ENCODE measurements around the gene CCDC51. TPM values are rescaled to one million over a fixed set of nuclear protein-coding genes. Genes with fewer than 3 reads are reported as not detected.

Gene CCDC51
- polyA plus RNA-seq, 1 donor (not counting 4 experiments of a cell fraction or from before 2014, with no cell fraction given), result 27.9 TPM

DNA sequence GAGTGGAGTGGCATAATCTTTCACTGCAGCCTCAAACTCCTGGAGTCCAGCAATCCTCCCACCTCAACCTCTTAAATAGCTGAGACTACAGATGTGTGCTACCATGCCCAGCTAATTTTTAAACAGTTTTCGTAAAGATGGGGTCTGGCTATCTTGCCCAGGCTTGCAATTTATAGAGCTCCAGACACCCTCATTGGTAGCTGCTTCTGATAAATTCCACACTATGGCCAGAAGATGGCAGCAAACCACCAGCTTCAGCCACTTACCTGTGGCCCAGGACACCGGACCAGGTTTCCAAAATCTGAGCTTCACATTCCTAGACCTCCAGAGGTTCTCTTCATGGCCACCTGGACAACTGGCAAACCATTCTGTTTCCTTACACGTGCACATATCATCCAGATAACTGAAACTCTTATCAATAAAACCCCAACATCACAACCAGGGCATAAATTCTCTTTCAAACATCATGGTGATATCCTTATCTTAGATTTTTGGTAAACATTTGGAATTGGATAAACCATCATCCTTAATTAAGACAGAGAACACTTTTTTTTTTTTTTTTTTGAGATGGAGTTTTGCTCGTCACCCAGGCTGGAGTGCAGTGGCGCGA, 39.0 kb downstream of the CCDC51 start:
- H3K4me1 ChIP-seq (ENCODE audit: control insufficient read depth, extremely low read depth, insufficient read depth, low read length), result peaks cover 23% of the 10 kb centered on the region
- no peaks in the 10 kb centered on the region for H3K27me3 ChIP-seq (ENCODE audit: control insufficient read depth, extremely low read depth, insufficient read depth, low read length)
- H4K20me1 ChIP-seq (ENCODE audit: control insufficient read depth, extremely low read depth, insufficient read depth, low read length), result no peaks in the 10 kb centered on the region
- FAIRE-seq (peak; percentile 97), DNase-seq (ENCODE audit: low read depth, low spot score) (peak; percentile 65)
- H3K4me3 ChIP-seq (ENCODE audit: control insufficient read depth in 2 of 3, extremely low read depth in 1 of 3, insufficient read depth in 2 of 3, low read depth in 1 of 3, low read length in 3 of 3), result no peak overlapping the region
- H3K9me1 ChIP-seq (ENCODE audit: control insufficient read depth, extremely low read depth, insufficient read depth, low read length), result no peaks in the 10 kb centered on the region
- no peak overlapping the region for H3K4me2 ChIP-seq (ENCODE audit: control insufficient read depth, extremely low read depth, insufficient read depth, low read depth, low read length)
- no peak overlapping the region for H3K9ac ChIP-seq (ENCODE audit: control insufficient read depth, extremely low read depth, insufficient read depth, low read length)
- H3K27ac ChIP-seq (ENCODE audit: control insufficient read depth, insufficient read depth, low read length), result no peak overlapping the region
- no peaks in the 10 kb centered on the region for H3K79me2 ChIP-seq (ENCODE audit: control insufficient read depth, insufficient read depth, low read length)
- peak in 2 of 3 experiments; percentile 70 to 83 for TF ChIP-seq CTCF (optimal IDR thresholded peaks at IDR 0.05 in 1 of 3, IDR thresholded peaks at IDR 0.05 in 1 of 3, conservative IDR thresholded peaks at IDR 0.05 in 1 of 3; ENCODE audit: extremely low read depth in 1 of 3, insufficient read depth in 2 of 3, low read length in 3 of 3)
- no peak for TF ChIP-seq EZH2 (IDR thresholded peaks at IDR 0.05; ENCODE audit: low read length)
- no peaks in the 10 kb centered on the region for H3K9me3 ChIP-seq (ENCODE audit: control insufficient read depth, low read depth, low read length)
- H2AFZ ChIP-seq (ENCODE audit: control insufficient read depth, low read length), result no peak overlapping the region
- dilution Hi-C loops (cut with MboI; ENCODE audit: extremely low pct_ligation_motif_present, low sequenced_read_pairs), result no loop called here
- H3K36me3 ChIP-seq (ENCODE audit: control insufficient read depth in 2 of 2, extremely low read depth in 1 of 2, insufficient read depth in 2 of 2, low read length in 2 of 2), result peaks cover 21 to 34% of the 10 kb centered on the region in 2 experiments

DNA sequence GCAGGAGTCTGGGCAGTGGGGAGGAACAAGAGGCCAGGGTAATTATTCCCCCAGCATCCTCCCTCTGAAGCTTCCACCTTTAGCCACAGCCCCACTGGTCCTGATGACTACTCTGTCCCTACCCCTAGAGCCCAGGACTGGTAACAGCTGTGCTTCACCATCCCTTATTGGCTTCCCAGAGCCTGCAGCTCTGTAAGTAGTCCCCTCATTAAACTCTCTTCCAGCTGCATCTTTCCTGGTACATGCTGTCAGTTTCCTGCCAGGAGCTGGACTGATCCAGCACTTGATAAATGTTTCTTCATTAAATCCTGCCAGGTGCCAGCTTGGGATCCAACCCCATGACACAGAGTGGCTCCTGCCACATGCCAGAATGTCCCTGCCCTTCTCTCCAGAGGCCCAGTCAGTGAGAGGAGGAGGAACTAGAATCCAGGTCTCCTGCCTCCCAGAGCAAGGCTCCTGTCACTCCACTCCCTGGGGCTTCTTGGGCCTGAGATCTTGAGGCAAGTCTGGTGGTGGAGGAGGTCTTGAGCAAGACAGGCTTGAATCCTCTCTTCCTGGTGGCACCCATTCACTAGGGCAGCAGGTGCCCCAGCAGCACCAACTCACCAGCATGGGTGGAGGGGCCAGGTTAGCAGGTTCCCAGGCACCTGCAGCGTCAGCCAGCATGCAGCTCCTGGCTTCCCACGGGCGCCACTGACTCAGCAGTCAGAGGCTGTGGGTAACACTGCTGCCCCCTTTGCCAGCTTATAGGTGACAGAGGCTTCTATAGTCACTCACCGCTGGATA, 40.3 kb downstream of the CCDC51 start:
- no peak overlapping the region for H3K9ac ChIP-seq (ENCODE audit: control insufficient read depth, extremely low read depth, insufficient read depth, low read length)
- H3K27me3 ChIP-seq (ENCODE audit: control insufficient read depth, extremely low read depth, insufficient read depth, low read length), result no peaks in the 10 kb centered on the region
- no peak overlapping the region for H3K4me2 ChIP-seq (ENCODE audit: control insufficient read depth, extremely low read depth, insufficient read depth, low read depth, low read length)
- no peak for TF ChIP-seq EZH2 (IDR thresholded peaks at IDR 0.05; ENCODE audit: low read length)
- peak in 1 of 3 experiments; percentile 6 for TF ChIP-seq CTCF (optimal IDR thresholded peaks at IDR 0.05 in 1 of 3, IDR thresholded peaks at IDR 0.05 in 1 of 3, conservative IDR thresholded peaks at IDR 0.05 in 1 of 3; ENCODE audit: extremely low read depth in 1 of 3, insufficient read depth in 2 of 3, low read length in 3 of 3)
- DNase-seq (ENCODE audit: low read depth, low spot score) (no peak), FAIRE-seq (no peak)
- no peak overlapping the region for H3K4me3 ChIP-seq (ENCODE audit: control insufficient read depth in 2 of 3, extremely low read depth in 1 of 3, insufficient read depth in 2 of 3, low read depth in 1 of 3, low read length in 3 of 3)
- peaks cover 12 to 22% of the 10 kb centered on the region in 2 experiments for H3K36me3 ChIP-seq (ENCODE audit: control insufficient read depth in 2 of 2, extremely low read depth in 1 of 2, insufficient read depth in 2 of 2, low read length in 2 of 2)
- H2AFZ ChIP-seq (ENCODE audit: control insufficient read depth, low read length), result no peak overlapping the region
- no peaks in the 10 kb centered on the region for H4K20me1 ChIP-seq (ENCODE audit: control insufficient read depth, extremely low read depth, insufficient read depth, low read length)
- no peaks in the 10 kb centered on the region for H3K79me2 ChIP-seq (ENCODE audit: control insufficient read depth, insufficient read depth, low read length)
- H3K9me3 ChIP-seq (ENCODE audit: control insufficient read depth, low read depth, low read length), result no peaks in the 10 kb centered on the region
- no peaks in the 10 kb centered on the region for H3K9me1 ChIP-seq (ENCODE audit: control insufficient read depth, extremely low read depth, insufficient read depth, low read length)
- dilution Hi-C loops (cut with MboI; ENCODE audit: extremely low pct_ligation_motif_present, low sequenced_read_pairs), result no loop called here
- H3K27ac ChIP-seq (ENCODE audit: control insufficient read depth, insufficient read depth, low read length), result no peak overlapping the region
- H3K4me1 ChIP-seq (ENCODE audit: control insufficient read depth, extremely low read depth, insufficient read depth, low read length), result peaks cover 23% of the 10 kb centered on the region

Measured in keratinocyte (primary cell).